K562 (cell line): Measurements from ENCODE around the gene HIGD1C. TPM values are rescaled to one million over a fixed set of nuclear protein-coding genes. Genes with fewer than 3 reads are reported as not detected.

Experiments used
- CREB3L1 ChIP-seq: fragments of 450-650 bp; IDR thresholded peaks from 2 replicates; pipeline ENCODE4 v1.6.1; 2014; ENCODE audit warnings: low read depth, mild to moderate bottlenecking, moderate library complexity, borderline replicate concordance
- DMBX1 ChIP-seq: fragments of 250-450 bp; sonication (Bioruptor Pico); IDR thresholded peaks from 2 replicates; pipeline ENCODE4 v1.8.0; 2022; ENCODE audit warnings: inconsistent platforms, mild to moderate bottlenecking, moderate library complexity, borderline replicate concordance
- ETS2 ChIP-seq: IDR thresholded peaks from 2 replicates; pipeline ENCODE4 v1.6.1; 2016; ENCODE audit warnings: borderline replicate concordance, missing genetic modification characterization, mild to moderate bottlenecking, moderate library complexity, missing compliant biosample characterization; ENCODE audit not compliant: poor library complexity, severe bottlenecking
- SIRT6 ChIP-seq: IDR thresholded peaks from one replicate; pipeline ENCODE4 v1.6.1; 2012; ENCODE audit warnings: low read depth, mild to moderate bottlenecking, control low read depth, inconsistent platforms, low read length, moderate library complexity
- ZC3H4 ChIP-seq: sonication (generic); formaldehyde crosslinking; IDR thresholded peaks from 2 replicates; pipeline ENCODE4 v1.9.0; 2021; ENCODE audit warnings: missing genetic modification reagents, borderline replicate concordance
- polyA plus RNA-seq, 8 experiments: library from polyadenylated mRNA; depleted of rRNA in 4 of 8; stranded (reverse) in 5 of 8; unstranded in 3 of 8; fragments of >200 nt; fragmentation: Nextera tagmentation in 2 of 8; fragmentation: Illumina TruSeq in 1 of 8; extraction: Ambion mirVana in 2 of 8; extraction: Trizol in 1 of 8; gene quantifications; 2 replicates each; pipeline versions ENCODE4 v1.2.1 to v1.2.3, GENCODE V29; 2011 to 2014; ENCODE audit warnings: inconsistent platforms in 1 of 8, missing spikeins in 1 of 8
- total RNA-seq, 7 experiments: library from RNA; depleted of rRNA in 6 of 7; stranded (reverse); fragments of >200 nt in 6 of 7; fragmentation: Illumina TruSeq in 2 of 7; extraction: Trizol in 2 of 7; gene quantifications; 2 replicates each; pipeline versions ENCODE4 v1.2.1 to v1.2.3, GENCODE V29; 2011 to 2021; ENCODE audit warnings: low replicate concordance in 1 of 7
- TF ChIP-seq, protein P1 (sequence below), 2 experiments: fragments of 450-650 bp; formaldehyde crosslinking in 1 of 2; IDR thresholded peaks; 2 replicates each; pipeline versions ENCODE4 v1.4.0 to v1.6.1; 2014 to 2020; ENCODE audit warnings: mild to moderate bottlenecking in 2 of 2, borderline replicate concordance in 1 of 2, low read depth in 1 of 2
- TF ChIP-seq, protein P2 (sequence below): fragments of 250-450 bp; sonication (Bioruptor Pico); IDR thresholded peaks from 2 replicates; pipeline ENCODE4 v1.8.0; 2022; ENCODE audit warnings: inconsistent platforms, mild to moderate bottlenecking, moderate library complexity, borderline replicate concordance

HIGD1C gene
- total and polyA plus RNA-seq, 9 of the 15 experiments (the other 6 are each of a cell fraction or from before 2014, with no cell fraction given), result not detected

GRCh38 chr12:50924439-50925341 is 27.7 kb upstream of the HIGD1C start (continued):
- TF ChIP-seq, protein P1, sequence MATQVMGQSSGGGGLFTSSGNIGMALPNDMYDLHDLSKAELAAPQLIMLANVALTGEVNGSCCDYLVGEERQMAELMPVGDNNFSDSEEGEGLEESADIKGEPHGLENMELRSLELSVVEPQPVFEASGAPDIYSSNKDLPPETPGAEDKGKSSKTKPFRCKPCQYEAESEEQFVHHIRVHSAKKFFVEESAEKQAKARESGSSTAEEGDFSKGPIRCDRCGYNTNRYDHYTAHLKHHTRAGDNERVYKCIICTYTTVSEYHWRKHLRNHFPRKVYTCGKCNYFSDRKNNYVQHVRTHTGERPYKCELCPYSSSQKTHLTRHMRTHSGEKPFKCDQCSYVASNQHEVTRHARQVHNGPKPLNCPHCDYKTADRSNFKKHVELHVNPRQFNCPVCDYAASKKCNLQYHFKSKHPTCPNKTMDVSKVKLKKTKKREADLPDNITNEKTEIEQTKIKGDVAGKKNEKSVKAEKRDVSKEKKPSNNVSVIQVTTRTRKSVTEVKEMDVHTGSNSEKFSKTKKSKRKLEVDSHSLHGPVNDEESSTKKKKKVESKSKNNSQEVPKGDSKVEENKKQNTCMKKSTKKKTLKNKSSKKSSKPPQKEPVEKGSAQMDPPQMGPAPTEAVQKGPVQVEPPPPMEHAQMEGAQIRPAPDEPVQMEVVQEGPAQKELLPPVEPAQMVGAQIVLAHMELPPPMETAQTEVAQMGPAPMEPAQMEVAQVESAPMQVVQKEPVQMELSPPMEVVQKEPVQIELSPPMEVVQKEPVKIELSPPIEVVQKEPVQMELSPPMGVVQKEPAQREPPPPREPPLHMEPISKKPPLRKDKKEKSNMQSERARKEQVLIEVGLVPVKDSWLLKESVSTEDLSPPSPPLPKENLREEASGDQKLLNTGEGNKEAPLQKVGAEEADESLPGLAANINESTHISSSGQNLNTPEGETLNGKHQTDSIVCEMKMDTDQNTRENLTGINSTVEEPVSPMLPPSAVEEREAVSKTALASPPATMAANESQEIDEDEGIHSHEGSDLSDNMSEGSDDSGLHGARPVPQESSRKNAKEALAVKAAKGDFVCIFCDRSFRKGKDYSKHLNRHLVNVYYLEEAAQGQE (IDR thresholded peaks at IDR 0.05; ENCODE audit: borderline replicate concordance), result no peak
- TF ChIP-seq, protein P1 (CRISPR knock-in tag; IDR thresholded peaks at IDR 0.05; ENCODE audit: low read depth), result no peak
- TF ChIP-seq SIRT6 (no peak), ZC3H4 (CRISPR knock-in tag) (no peak), ETS2 (tag) (no peak), DMBX1 (CRISPR knock-in tag) (no peak), CREB3L1 (no peak)
- TF ChIP-seq, protein P2, sequence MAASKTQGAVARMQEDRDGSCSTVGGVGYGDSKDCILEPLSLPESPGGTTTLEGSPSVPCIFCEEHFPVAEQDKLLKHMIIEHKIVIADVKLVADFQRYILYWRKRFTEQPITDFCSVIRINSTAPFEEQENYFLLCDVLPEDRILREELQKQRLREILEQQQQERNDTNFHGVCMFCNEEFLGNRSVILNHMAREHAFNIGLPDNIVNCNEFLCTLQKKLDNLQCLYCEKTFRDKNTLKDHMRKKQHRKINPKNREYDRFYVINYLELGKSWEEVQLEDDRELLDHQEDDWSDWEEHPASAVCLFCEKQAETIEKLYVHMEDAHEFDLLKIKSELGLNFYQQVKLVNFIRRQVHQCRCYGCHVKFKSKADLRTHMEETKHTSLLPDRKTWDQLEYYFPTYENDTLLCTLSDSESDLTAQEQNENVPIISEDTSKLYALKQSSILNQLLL (CRISPR knock-in tag), result no peak
